ENCODE results near the gene PCK2.

GRCh38 chr14:24137529-24138395 lies 43.7 kb downstream of the PCK2 start:
- TF ChIP-seq, protein P1, sequence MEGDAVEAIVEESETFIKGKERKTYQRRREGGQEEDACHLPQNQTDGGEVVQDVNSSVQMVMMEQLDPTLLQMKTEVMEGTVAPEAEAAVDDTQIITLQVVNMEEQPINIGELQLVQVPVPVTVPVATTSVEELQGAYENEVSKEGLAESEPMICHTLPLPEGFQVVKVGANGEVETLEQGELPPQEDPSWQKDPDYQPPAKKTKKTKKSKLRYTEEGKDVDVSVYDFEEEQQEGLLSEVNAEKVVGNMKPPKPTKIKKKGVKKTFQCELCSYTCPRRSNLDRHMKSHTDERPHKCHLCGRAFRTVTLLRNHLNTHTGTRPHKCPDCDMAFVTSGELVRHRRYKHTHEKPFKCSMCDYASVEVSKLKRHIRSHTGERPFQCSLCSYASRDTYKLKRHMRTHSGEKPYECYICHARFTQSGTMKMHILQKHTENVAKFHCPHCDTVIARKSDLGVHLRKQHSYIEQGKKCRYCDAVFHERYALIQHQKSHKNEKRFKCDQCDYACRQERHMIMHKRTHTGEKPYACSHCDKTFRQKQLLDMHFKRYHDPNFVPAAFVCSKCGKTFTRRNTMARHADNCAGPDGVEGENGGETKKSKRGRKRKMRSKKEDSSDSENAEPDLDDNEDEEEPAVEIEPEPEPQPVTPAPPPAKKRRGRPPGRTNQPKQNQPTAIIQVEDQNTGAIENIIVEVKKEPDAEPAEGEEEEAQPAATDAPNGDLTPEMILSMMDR (IDR thresholded peaks at IDR 0.05; ENCODE audit: poor library complexity) = no peak
- TF ChIP-seq EZH2 (IDR thresholded peaks at IDR 0.05; ENCODE audit: borderline replicate concordance) (no peak), EZH2phosphoT487 (IDR thresholded peaks at IDR 0.05; ENCODE audit: low read depth, severe bottlenecking, unreplicated experiment) (no peak)
